ENCODE results near the gene DSCAML1. TPM values are rescaled to one million over a fixed set of nuclear protein-coding genes. Genes with fewer than 3 reads are reported as not detected.

Gene DSCAML1, protein sequence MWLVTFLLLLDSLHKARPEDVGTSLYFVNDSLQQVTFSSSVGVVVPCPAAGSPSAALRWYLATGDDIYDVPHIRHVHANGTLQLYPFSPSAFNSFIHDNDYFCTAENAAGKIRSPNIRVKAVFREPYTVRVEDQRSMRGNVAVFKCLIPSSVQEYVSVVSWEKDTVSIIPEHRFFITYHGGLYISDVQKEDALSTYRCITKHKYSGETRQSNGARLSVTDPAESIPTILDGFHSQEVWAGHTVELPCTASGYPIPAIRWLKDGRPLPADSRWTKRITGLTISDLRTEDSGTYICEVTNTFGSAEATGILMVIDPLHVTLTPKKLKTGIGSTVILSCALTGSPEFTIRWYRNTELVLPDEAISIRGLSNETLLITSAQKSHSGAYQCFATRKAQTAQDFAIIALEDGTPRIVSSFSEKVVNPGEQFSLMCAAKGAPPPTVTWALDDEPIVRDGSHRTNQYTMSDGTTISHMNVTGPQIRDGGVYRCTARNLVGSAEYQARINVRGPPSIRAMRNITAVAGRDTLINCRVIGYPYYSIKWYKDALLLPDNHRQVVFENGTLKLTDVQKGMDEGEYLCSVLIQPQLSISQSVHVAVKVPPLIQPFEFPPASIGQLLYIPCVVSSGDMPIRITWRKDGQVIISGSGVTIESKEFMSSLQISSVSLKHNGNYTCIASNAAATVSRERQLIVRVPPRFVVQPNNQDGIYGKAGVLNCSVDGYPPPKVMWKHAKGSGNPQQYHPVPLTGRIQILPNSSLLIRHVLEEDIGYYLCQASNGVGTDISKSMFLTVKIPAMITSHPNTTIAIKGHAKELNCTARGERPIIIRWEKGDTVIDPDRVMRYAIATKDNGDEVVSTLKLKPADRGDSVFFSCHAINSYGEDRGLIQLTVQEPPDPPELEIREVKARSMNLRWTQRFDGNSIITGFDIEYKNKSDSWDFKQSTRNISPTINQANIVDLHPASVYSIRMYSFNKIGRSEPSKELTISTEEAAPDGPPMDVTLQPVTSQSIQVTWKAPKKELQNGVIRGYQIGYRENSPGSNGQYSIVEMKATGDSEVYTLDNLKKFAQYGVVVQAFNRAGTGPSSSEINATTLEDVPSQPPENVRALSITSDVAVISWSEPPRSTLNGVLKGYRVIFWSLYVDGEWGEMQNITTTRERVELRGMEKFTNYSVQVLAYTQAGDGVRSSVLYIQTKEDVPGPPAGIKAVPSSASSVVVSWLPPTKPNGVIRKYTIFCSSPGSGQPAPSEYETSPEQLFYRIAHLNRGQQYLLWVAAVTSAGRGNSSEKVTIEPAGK (N-terminal part only)
- 0.19 to 0.63 TPM (median 0.43 TPM) in 5 replicates for total RNA-seq (2022; extraction: Qiagen RNA extraction; ENCODE audit: low read depth)

DNA sequence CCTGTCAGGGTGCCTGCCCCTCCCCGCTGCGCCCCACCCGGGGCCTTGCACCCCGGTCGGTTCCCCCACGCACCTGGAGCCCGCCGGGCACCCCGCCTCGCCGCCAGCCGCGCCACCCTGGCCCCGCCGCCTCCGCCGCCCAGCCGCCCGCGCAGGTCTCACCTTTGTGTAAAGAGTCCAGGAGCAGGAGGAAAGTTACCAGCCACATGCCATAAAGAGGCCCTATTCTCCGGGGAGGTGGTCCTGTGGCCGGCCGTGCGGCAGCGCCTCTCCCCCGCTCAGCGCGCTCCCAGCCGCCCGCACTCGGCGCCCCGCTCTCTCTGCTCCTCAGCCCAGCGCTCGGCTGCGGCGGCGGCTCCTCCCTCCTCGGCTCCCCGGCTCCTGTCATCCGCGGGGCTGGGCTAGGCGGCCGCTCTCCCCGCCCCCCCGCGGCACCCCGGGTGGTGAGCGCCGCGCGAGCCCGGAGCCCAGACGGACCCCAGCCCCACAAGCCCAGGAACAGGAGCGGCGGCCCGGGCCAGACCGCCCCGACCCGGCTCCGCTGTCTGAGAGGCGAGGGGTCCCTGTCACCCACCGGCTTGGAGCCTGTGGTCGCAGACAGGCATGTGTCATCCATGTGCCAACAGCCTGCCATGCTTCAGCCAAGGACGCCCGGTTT is at the start of gene DSCAML1:
Gene DSCAML1 (minus strand): TSS at position 345 of the 658 bp plus-strand sequence. CDS start 137 bp downstream, at position 208.

DNA sequence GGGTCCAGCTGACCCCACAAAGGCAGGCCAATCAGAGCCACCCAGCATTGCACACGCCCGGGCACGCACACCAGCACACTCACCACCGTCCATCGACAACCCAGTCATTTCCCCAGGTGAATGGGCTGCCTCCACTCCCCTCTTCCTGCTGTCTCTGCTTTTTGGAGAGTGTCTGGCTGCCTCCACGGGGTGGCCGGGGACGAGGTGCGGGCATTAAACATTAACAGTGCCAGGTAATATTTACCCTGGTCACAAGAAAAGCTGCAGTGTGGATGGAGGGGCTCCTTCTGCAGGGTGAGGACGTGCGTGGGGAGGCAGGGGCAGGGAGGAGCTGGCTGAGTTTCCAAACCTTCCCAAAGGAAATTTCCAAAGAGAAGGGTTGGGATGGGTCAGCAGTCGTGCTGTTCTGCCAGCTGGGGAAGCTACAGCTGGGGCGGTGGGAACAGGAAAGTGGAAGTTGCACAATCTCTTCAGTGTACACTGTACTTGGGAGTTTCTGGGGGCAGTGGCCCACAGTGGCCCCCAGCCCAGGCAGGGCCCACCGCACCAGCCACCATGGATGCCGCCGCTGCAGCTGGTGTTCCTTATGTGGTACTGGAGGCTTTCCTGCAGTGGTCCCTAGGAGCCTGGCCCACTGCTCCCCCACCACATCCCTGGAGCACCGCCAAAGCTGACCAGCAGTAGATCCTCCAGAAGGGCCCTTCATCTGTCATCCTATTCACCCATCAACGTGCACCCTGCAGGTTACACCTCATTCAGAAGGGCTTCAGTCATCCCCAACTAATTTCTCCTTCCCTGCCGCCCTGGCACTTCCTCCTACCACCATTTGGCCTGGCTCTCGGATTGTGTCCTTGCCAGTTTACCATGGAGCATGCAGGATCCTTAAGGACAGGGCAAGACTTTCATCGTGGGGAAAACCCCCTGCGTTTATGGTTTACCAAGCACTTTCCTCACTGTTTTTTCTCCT is 27.8 kb upstream of the DSCAML1 start, which contains the start of gene FXYD2:
Gene FXYD2 (minus strand): TSS at position 174 of the 967 bp plus-strand sequence. CDS start 66 bp downstream, at position 108.

Other genes with a start within 250 kb of the DSCAML1 start
- gene FXYD2, start 27.5 kb upstream of the DSCAML1 start, total RNA-seq (2022; extraction: Qiagen RNA extraction; ENCODE audit: low read depth) = 14.5 to 21.4 TPM (median 17.6 TPM) in 5 replicates
- gene FXYD6, start 79.4 kb upstream of the DSCAML1 start, total RNA-seq (2022; extraction: Qiagen RNA extraction; ENCODE audit: low read depth) = 0.17 to 0.52 TPM (median 0.23 TPM) in 5 replicates
- not detected in 5 replicates for gene TMPRSS13, start 132.2 kb upstream of the DSCAML1 start, total RNA-seq (2022; extraction: Qiagen RNA extraction; ENCODE audit: low read depth)
- 0.07 to 0.34 TPM (median 0.18 TPM) in 4 of 5 replicates, not detected in the other for gene IL10RA, start 189.2 kb upstream of the DSCAML1 start, total RNA-seq (2022; extraction: Qiagen RNA extraction; ENCODE audit: low read depth)